Measurements from ENCODE around the gene RAD23A. TPM values are rescaled to one million over a fixed set of nuclear protein-coding genes. Genes with fewer than 3 reads are reported as not detected.

Gene RAD23A
- total and polyA plus RNA-seq, 2 donors: 55.8 to 128 TPM

DNA sequence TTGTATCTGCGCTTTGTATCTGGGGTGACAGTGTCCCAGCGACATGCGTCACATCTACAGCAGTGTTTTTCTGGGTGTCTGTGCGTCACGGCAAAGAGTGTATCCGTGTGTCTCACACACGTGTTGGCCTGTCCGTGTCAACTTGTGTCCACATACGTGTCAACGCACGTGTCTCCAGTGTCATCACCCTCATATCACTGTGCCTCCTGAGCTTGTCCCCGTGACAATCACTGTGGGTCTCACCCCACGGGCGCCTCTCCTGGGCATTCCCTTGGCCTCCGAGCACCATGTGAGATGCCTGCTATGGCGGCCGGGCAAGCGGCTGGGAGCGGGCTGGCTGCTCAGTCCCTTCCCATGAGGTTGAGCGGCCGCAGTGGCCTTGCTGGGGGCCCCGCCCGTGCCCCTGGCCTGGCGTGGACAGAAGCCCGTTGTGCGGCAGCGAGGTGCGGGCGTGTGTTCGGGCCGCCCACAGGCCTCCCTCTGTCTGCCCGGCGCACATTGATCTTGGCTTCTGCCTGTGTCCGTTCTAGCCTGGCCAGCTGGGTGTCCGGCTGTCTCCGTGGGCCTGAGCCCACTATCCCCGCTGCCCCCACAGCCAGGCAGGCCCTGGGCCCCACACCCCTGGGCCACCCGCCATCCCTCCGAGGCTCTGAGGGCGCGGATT lies 56.0 kb downstream of the RAD23A start:
- H3K27ac ChIP-seq (ENCODE audit: low read depth in 1 of 2, low read length in 1 of 2): peak overlapping the region in 1 of 2 donors; percentile 42
- no peak overlapping the region for H3K4me3 ChIP-seq (ENCODE audit: low read length in 2 of 2)
- WGBS: 96% methylated on average over 41 of the region's 41 CpGs
- no peaks in the 10 kb centered on the region for H3K36me3 ChIP-seq (ENCODE audit: control insufficient read depth in 2 of 2, insufficient read depth in 2 of 2, low read length in 1 of 2)
- H3K27me3 ChIP-seq (ENCODE audit: control insufficient read depth in 2 of 2, insufficient read depth in 1 of 2, low read length in 1 of 2): peaks cover 10 to 93% of the 10 kb centered on the region in 2 donors
- peaks cover 0 to 2% of the 10 kb centered on the region in 2 donors for H3K4me1 ChIP-seq (ENCODE audit: control insufficient read depth in 2 of 2, insufficient read depth in 2 of 2, low read length in 2 of 2)
- H3K9me3 ChIP-seq (ENCODE audit: control insufficient read depth in 2 of 2, insufficient read depth in 1 of 2, low read length in 1 of 2): no peaks in the 10 kb centered on the region
- DNase-seq (ENCODE audit: low read depth in 6 of 9, low spot score in 9 of 9): no peak

DNA sequence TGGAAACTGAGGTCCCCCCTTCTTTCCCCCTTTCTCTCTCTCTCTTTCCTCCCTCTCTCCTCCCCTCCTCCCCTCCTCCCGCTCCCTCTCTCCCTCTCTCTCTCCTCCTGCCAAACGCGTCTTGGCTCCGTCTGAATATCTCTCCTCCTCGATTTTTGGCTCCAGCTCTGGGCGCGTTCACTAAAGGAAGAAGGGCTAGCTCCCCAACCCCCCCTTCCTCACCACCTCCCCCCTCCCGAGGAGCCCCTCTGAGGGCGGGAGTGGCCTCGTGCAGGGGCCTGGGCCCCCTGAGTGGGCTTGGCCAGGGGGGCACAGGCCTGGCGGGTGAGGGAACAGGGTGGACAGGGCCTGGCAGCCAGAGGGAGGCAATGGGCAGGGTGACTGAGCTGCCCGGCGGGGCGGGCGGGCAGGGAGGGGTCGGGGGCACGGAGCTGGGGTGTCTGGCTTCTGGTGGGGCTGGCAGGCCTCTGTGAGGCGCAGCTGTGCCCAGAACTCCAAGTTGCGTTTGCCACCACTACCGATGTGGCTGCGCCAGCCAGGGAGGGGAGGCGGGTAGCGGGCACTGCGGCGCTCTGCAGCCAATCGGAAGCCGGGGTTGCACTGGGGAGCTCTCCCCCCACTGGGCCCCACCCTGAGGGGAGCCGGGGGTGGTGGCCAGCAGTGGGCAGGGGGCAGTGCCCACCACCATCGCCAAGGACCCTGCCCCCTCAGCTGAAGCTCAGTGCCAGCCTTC lies 56.7 kb downstream of the RAD23A start:
- peak overlapping the region in 1 of 2 donors; percentile 42 for H3K27ac ChIP-seq (ENCODE audit: low read depth in 1 of 2, low read length in 1 of 2)
- no peaks in the 10 kb centered on the region for H3K36me3 ChIP-seq (ENCODE audit: control insufficient read depth in 2 of 2, insufficient read depth in 2 of 2, low read length in 1 of 2)
- no peaks in the 10 kb centered on the region for H3K9me3 ChIP-seq (ENCODE audit: control insufficient read depth in 2 of 2, insufficient read depth in 1 of 2, low read length in 1 of 2)
- WGBS: 91% methylated on average over 29 of the region's 29 CpGs
- no peak overlapping the region for H3K4me3 ChIP-seq (ENCODE audit: low read length in 2 of 2)
- peaks cover 4 to 93% of the 10 kb centered on the region in 2 donors for H3K27me3 ChIP-seq (ENCODE audit: control insufficient read depth in 2 of 2, insufficient read depth in 1 of 2, low read length in 1 of 2)
- peaks cover 0 to 2% of the 10 kb centered on the region in 2 donors for H3K4me1 ChIP-seq (ENCODE audit: control insufficient read depth in 2 of 2, insufficient read depth in 2 of 2, low read length in 2 of 2)
- DNase-seq (ENCODE audit: low read depth in 6 of 9, low spot score in 9 of 9): no peak

DNA sequence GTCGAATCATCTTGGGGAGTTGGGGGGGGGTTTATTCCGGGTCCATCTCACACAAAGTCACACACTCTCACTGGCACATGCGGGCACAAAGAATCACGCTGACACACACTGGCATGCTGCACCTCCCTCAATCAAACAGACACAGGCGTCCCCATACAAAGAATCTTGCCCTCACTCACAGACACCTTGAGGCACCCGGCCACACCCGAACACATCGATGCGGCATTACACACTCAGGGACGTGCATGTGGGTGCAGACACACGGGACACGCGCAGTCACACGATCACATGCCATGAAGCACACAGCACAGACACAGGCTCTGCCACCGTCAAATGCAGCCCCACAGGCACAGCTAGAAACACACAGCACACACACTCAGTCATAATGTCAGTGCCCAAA lies 57.4 kb downstream of the RAD23A start:
- H3K27me3 ChIP-seq (ENCODE audit: control insufficient read depth in 2 of 2, insufficient read depth in 1 of 2, low read length in 1 of 2): peaks cover 0 to 93% of the 10 kb centered on the region in 2 donors
- H3K4me3 ChIP-seq (ENCODE audit: low read length in 2 of 2): no peak overlapping the region
- DNase-seq (ENCODE audit: low read depth in 6 of 9, low spot score in 9 of 9): no peak
- H3K36me3 ChIP-seq (ENCODE audit: control insufficient read depth in 2 of 2, insufficient read depth in 2 of 2, low read length in 1 of 2): no peaks in the 10 kb centered on the region
- H3K27ac ChIP-seq (ENCODE audit: low read depth in 1 of 2, low read length in 1 of 2): no peak overlapping the region
- H3K9me3 ChIP-seq (ENCODE audit: control insufficient read depth in 2 of 2, insufficient read depth in 1 of 2, low read length in 1 of 2): no peaks in the 10 kb centered on the region
- WGBS: 95% methylated on average over 15 of the region's 15 CpGs
- H3K4me1 ChIP-seq (ENCODE audit: control insufficient read depth in 2 of 2, insufficient read depth in 2 of 2, low read length in 2 of 2): peaks cover 0 to 2% of the 10 kb centered on the region in 2 donors

Other genes with a start within 250 kb of the RAD23A start
- 6.2 TPM for gene FBXW9, start 249.2 kb upstream of the RAD23A start, total RNA-seq
- gene FBXW9, start 249.2 kb upstream of the RAD23A start, polyA plus RNA-seq: 6.5 TPM
- 10.9 TPM for gene TNPO2, start 221.9 kb upstream of the RAD23A start, total RNA-seq
- gene TNPO2, start 221.9 kb upstream of the RAD23A start, polyA plus RNA-seq: 28.3 TPM
- gene TRIR, start 211.2 kb upstream of the RAD23A start, total RNA-seq: 268 TPM
- 290 TPM for gene TRIR, start 211.2 kb upstream of the RAD23A start, polyA plus RNA-seq
- 67.2 TPM for gene GET3, start 208.4 kb upstream of the RAD23A start, total RNA-seq
- 50.0 TPM for gene GET3, start 208.4 kb upstream of the RAD23A start, polyA plus RNA-seq
- not detected for gene BEST2, start 194.1 kb upstream of the RAD23A start, total RNA-seq
- gene BEST2, start 194.1 kb upstream of the RAD23A start, polyA plus RNA-seq: 0.46 TPM
- gene HOOK2, start 170.3 kb upstream of the RAD23A start, total RNA-seq: 8.7 TPM
- 36.4 TPM for gene HOOK2, start 170.3 kb upstream of the RAD23A start, polyA plus RNA-seq
- 121 TPM for gene JUNB, start 154.4 kb upstream of the RAD23A start, total RNA-seq
- gene JUNB, start 154.4 kb upstream of the RAD23A start, polyA plus RNA-seq: 139 TPM
- gene PRDX2, start 144.1 kb upstream of the RAD23A start, total RNA-seq: 202 TPM
- 113 TPM for gene PRDX2, start 144.1 kb upstream of the RAD23A start, polyA plus RNA-seq
- 9.9 TPM for gene THSD8, start 143.8 kb upstream of the RAD23A start, total RNA-seq
- 4.1 TPM for gene THSD8, start 143.8 kb upstream of the RAD23A start, polyA plus RNA-seq
- 30.3 TPM for gene RNASEH2A, start 139.3 kb upstream of the RAD23A start, total RNA-seq
- gene RNASEH2A, start 139.3 kb upstream of the RAD23A start, polyA plus RNA-seq: 8.4 TPM
- 1.7 TPM for gene RTBDN, start 111.3 kb upstream of the RAD23A start, total RNA-seq
- 1.6 TPM for gene RTBDN, start 111.3 kb upstream of the RAD23A start, polyA plus RNA-seq
- gene MAST1, start 107.3 kb upstream of the RAD23A start, total RNA-seq: 0.38 TPM
- 0.91 TPM for gene MAST1, start 107.3 kb upstream of the RAD23A start, polyA plus RNA-seq
- gene DNASE2, start 64.4 kb upstream of the RAD23A start, total RNA-seq: 14.6 TPM
- 20.8 TPM for gene DNASE2, start 64.4 kb upstream of the RAD23A start, polyA plus RNA-seq
- 2.5 TPM for gene KLF1, start 58.7 kb upstream of the RAD23A start, total RNA-seq
- 0.09 TPM for gene KLF1, start 58.7 kb upstream of the RAD23A start, polyA plus RNA-seq
- 21.9 TPM for gene GCDH, start 54.7 kb upstream of the RAD23A start, total RNA-seq
- 33.6 TPM for gene GCDH, start 54.7 kb upstream of the RAD23A start, polyA plus RNA-seq
- gene SYCE2, start 26.6 kb upstream of the RAD23A start, total RNA-seq: 1.6 TPM
- gene SYCE2, start 26.6 kb upstream of the RAD23A start, polyA plus RNA-seq: 0.48 TPM
- 46.7 TPM for gene FARSA, start 12.2 kb upstream of the RAD23A start, total RNA-seq
- 33.6 TPM for gene FARSA, start 12.2 kb upstream of the RAD23A start, polyA plus RNA-seq
- 639 TPM for gene CALR, start 7.3 kb upstream of the RAD23A start, total RNA-seq
- gene CALR, start 7.3 kb upstream of the RAD23A start, polyA plus RNA-seq: 189 TPM
- gene GADD45GIP1, start 11.4 kb downstream of the RAD23A start, total RNA-seq: 27.7 TPM
- gene GADD45GIP1, start 11.4 kb downstream of the RAD23A start, polyA plus RNA-seq: 27.2 TPM
- 0.09 TPM for gene DAND5, start 23.7 kb downstream of the RAD23A start, total RNA-seq
- 0.09 TPM for gene DAND5, start 23.7 kb downstream of the RAD23A start, polyA plus RNA-seq
- 2.0 TPM for gene NFIX, start 49.6 kb downstream of the RAD23A start, total RNA-seq
- gene NFIX, start 49.6 kb downstream of the RAD23A start, polyA plus RNA-seq: 10.5 TPM
- 8.3 TPM for gene LYL1, start 157.0 kb downstream of the RAD23A start, total RNA-seq
- gene LYL1, start 157.0 kb downstream of the RAD23A start, polyA plus RNA-seq: 14.0 TPM
- gene TRMT1, start 170.9 kb downstream of the RAD23A start, total RNA-seq: 20.2 TPM
- 69.9 TPM for gene TRMT1, start 170.9 kb downstream of the RAD23A start, polyA plus RNA-seq
- gene NACC1, start 172.4 kb downstream of the RAD23A start, total RNA-seq: 12.8 TPM
- 17.5 TPM for gene NACC1, start 172.4 kb downstream of the RAD23A start, polyA plus RNA-seq
- gene STX10, start 204.5 kb downstream of the RAD23A start, total RNA-seq: 47.9 TPM
- gene STX10, start 204.5 kb downstream of the RAD23A start, polyA plus RNA-seq: 101 TPM
- 28.3 TPM for gene IER2, start 204.5 kb downstream of the RAD23A start, total RNA-seq
- 92.7 TPM for gene IER2, start 204.5 kb downstream of the RAD23A start, polyA plus RNA-seq